Measurements from ENCODE around the gene ARHGEF10L. TPM values are rescaled to one million over a fixed set of nuclear protein-coding genes. Genes with fewer than 3 reads are reported as not detected.

Gene ARHGEF10L
- total RNA-seq, 1 donor: 7.6 TPM

GRCh38 chr1:17642169-17642568 lies 102.7 kb downstream of the ARHGEF10L start:
- no peaks in the 10 kb centered on the region for H3K27me3 ChIP-seq (ENCODE audit: insufficient read depth, low read length)
- H3K4me1 ChIP-seq (ENCODE audit: insufficient read depth, low read length): peaks cover 25% of the 10 kb centered on the region
- no peak overlapping the region for H3K4me3 ChIP-seq (ENCODE audit: low read length)
- H3K9me3 ChIP-seq (ENCODE audit: low read depth, low read length): no peaks in the 10 kb centered on the region

DNA sequence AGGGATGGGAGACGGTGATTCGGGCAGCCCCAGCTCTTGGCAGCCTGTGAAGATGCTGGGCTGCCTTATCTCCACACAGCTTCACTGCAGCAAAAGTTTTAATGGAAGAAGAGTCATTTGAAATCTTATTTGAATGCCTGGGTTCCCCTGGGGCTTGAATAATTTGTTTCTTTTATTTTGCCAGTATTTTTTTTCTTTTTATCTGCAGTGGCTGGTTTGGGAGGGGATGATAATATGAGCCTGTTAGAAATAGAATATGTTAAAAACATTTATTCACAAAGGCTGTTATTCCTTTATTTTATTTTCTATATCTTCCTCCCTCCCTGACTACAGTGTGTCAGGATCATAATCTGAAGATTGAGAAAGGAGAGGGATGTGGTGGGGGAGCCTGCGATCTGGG lies 103.4 kb downstream of the ARHGEF10L start:
- no peaks in the 10 kb centered on the region for H3K27me3 ChIP-seq (ENCODE audit: insufficient read depth, low read length)
- H3K4me3 ChIP-seq (ENCODE audit: low read length): no peak overlapping the region
- H3K4me1 ChIP-seq (ENCODE audit: insufficient read depth, low read length): peaks cover 24% of the 10 kb centered on the region
- no peaks in the 10 kb centered on the region for H3K9me3 ChIP-seq (ENCODE audit: low read depth, low read length)

- Histone ChIP-seq H3K9me3 (ENCODE audit: low read depth, low read length) (no peaks in the 10 kb centered on the region), H3K4me1 (ENCODE audit: insufficient read depth, low read length) (peaks cover 18% of the 10 kb centered on the region), H3K4me3 (ENCODE audit: low read length) (no peak overlapping the region)
Observed at GRCh38 chr1:17643861-17644703, 104.6 kb downstream of the ARHGEF10L start.

DNA sequence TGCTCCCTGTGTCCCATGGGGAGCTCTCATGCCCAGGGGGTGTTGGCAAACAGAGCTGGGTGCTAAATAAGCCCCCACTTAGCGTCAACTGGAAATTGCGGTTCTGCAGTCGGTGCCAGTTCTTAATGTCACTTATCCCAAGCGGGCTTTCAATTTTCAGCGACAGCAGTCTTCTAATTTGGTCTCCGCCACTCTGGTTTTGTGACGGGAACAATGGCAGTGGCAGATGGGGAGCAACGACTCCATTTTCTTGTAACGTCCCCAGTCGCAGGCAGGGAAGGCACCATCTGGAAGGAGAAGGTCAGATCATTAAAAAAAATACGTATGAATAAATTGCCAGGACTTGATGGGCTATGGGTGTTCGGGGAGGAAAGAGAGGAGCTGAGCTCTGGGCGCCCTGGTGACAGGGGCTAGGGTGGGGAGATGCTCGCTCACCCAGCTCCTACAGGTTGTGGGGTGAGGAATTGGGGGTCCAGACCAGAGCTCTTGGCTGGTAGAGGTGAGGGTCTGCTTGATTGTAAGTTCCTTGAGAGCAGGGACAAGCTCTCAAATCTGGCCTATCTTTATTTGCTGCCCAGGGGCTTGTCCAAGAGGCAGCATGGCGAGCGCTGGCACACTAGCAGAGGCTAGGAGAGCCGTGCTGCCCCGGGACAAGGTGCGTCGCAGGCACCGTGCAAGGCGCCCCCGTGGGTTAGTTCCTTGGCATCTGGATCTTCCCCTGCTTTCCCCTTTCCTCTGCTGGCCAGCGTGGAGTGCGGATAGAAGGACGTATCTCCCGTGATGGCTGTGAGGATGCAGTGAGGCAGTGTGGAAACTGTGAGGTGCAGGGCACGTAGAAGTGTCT lies 105.8 kb downstream of the ARHGEF10L start:
- Histone ChIP-seq H3K4me1 (ENCODE audit: insufficient read depth, low read length) (peaks cover 6% of the 10 kb centered on the region), H3K4me3 (ENCODE audit: low read length) (no peak overlapping the region), H3K27me3 (ENCODE audit: insufficient read depth, low read length) (no peaks in the 10 kb centered on the region), H3K9me3 (ENCODE audit: low read depth, low read length) (no peaks in the 10 kb centered on the region)

More at GRCh38 chr1:17643861-17644703, 104.6 kb downstream of the ARHGEF10L start:
- H3K27me3 ChIP-seq (ENCODE audit: insufficient read depth, low read length): no peaks in the 10 kb centered on the region

DNA sequence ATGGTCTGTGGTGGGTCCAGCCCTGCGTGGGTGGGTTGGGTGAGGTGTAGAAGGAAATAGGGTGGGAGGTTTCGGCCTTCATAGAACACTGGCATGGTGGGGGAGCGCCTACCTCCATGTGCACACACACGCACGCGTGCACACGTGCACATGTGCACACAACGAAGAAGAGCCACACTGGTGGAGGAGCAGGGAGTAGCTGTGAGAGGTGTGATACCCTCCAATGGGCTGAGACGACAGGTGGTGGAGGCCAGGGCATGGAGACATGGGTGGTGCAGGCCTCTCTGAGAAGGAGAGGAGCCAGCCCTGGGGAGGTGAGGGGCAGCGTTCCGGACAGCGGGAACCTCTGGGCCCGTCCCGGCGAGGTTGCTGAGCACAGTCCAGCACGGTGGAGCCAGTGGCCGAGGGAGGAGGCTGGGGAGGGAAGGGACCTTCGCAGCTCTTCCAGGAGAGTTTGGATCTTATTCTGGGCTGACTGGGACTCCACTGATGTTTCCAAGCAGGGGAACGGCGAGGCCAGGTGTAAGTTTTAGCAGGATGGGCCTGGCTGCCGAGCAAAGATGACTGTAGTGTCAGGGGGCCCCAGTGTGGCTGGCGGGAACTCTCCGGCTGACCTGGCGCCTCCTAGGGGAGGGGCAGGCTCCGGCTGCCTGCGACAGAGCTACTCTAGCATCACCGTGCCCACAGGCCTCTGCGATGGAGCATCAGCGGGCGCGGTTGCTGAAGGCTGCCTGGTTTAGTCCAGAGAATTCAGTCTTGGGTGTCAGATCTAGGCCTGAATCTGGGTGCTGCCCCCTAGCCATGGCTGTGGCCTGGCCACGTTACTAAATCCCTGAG lies 107.2 kb downstream of the ARHGEF10L start:
- Histone ChIP-seq H3K9me3 (ENCODE audit: low read depth, low read length) (no peaks in the 10 kb centered on the region), H3K27me3 (ENCODE audit: insufficient read depth, low read length) (no peaks in the 10 kb centered on the region), H3K4me1 (ENCODE audit: insufficient read depth, low read length) (no peaks in the 10 kb centered on the region), H3K4me3 (ENCODE audit: low read length) (no peak overlapping the region)

DNA sequence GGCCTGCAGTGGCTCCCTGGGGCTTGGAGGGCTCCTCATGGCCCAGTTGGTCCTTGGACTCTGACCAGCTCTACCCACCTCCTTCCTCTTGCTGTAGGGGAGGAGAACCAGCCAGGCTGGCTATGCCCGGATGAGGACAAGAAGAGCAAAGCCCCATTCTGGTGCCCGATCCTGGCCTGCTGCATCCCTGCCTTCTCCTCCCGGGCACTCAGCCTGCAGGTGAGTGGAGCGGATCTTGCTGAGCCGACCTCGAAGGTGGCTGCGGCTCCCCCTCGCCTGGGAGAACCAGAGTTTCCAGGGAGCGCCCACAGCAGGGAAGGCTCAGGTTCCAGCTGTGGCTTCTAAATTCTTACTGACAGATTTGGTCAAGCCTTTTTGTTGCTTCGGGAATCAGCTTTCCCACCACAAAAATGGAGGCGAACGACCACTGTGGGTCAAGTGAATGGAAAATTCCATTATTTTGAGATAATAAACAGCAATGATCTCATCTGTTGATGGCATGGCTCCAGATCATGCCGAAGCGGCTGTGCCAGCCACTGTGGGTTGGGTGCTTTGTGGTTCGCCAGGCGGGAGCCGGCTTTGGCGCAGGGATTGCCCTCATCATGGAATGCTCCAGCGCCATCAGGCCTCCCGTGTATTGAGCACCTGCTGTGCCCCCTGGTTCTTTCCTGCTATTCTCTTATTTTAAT lies 109.1 kb downstream of the ARHGEF10L start:
- Histone ChIP-seq H3K27me3 (ENCODE audit: insufficient read depth, low read length) (no peaks in the 10 kb centered on the region), H3K4me1 (ENCODE audit: insufficient read depth, low read length) (no peaks in the 10 kb centered on the region), H3K4me3 (ENCODE audit: low read length) (no peak overlapping the region), H3K9me3 (ENCODE audit: low read depth, low read length) (no peaks in the 10 kb centered on the region)

DNA sequence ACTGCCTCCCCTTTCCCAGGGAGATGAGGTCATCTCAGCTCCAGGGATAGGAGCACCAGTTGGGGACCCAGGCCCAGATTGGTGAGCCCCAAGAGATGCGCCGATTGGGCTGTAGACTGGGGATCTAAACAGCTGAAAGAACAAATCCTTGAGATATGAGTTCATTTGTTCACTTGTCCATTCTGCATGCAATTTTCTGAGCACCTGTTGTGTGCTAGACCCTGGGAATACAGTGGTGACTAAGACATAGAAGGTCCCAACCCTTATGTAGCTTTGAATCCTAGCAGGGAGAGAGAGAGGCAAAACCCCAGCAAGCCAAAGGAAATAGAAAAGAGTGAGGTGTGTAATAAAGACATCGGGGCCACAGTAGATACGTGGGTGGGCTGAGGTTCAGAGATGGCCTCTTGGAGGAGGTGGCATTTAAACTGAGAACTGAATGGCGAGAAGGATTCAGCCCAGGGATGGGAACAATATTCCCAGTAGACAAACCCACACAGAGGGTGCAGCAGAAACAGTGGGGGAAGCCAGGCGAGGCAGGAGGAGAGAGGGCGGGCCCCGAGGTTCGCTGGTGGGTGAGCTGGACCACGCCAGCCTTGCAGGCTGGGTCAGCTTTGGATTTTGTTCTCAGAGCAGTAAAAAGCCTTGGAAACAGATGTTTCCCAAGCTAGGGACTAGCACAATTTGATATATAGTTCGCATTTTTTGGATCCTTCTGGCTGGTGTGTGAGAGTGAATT lies 110.0 kb downstream of the ARHGEF10L start:
- no peak overlapping the region for H3K4me3 ChIP-seq (ENCODE audit: low read length)
- H3K4me1 ChIP-seq (ENCODE audit: insufficient read depth, low read length): no peaks in the 10 kb centered on the region
- no peaks in the 10 kb centered on the region for H3K27me3 ChIP-seq (ENCODE audit: insufficient read depth, low read length)
- H3K9me3 ChIP-seq (ENCODE audit: low read depth, low read length): no peaks in the 10 kb centered on the region

DNA sequence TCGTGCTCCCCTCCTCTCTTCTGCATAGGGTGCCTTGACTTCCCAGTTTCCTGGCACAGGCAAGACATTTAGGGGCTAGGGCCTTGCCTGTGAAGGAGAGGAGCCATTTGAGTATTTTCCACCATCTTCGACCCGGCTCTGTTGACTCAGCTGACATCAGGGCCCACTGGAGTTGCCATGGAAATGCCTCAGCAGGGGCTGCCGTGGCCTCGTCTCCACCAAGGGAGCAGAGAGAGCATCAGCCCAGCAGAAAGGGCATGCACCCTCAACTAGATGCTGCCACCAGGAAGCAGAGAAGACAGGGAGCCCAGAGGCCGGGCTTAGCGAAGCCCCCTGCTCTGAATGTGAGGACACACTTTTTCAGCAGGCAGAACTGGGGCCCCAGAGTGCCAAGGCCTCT lies 113.8 kb downstream of the ARHGEF10L start:
- Histone ChIP-seq H3K4me3 (ENCODE audit: low read length) (no peak overlapping the region), H3K4me1 (ENCODE audit: insufficient read depth, low read length) (no peaks in the 10 kb centered on the region), H3K27me3 (ENCODE audit: insufficient read depth, low read length) (no peaks in the 10 kb centered on the region)

GRCh38 chr1:17653728-17654351 lies 114.3 kb downstream of the ARHGEF10L start:
- Histone ChIP-seq H3K27me3 (ENCODE audit: insufficient read depth, low read length) (no peaks in the 10 kb centered on the region), H3K4me1 (ENCODE audit: insufficient read depth, low read length) (peaks cover 4% of the 10 kb centered on the region), H3K9me3 (ENCODE audit: low read depth, low read length) (no peaks in the 10 kb centered on the region), H3K4me3 (ENCODE audit: low read length) (no peak overlapping the region)

More for the DNA sequence above, 113.8 kb downstream of the ARHGEF10L start:
- no peaks in the 10 kb centered on the region for H3K9me3 ChIP-seq (ENCODE audit: low read depth, low read length)

- no peak overlapping the region for H3K4me3 ChIP-seq (ENCODE audit: low read length)
- no peaks in the 10 kb centered on the region for H3K9me3 ChIP-seq (ENCODE audit: low read depth, low read length)
- H3K27me3 ChIP-seq (ENCODE audit: insufficient read depth, low read length): no peaks in the 10 kb centered on the region
- H3K4me1 ChIP-seq (ENCODE audit: insufficient read depth, low read length): peaks cover 8% of the 10 kb centered on the region
Observed at GRCh38 chr1:17654519-17654918, 115.0 kb downstream of the ARHGEF10L start.

- Histone ChIP-seq H3K4me3 (ENCODE audit: low read length) (no peak overlapping the region), H3K9me3 (ENCODE audit: low read depth, low read length) (no peaks in the 10 kb centered on the region), H3K27me3 (ENCODE audit: insufficient read depth, low read length) (no peaks in the 10 kb centered on the region), H3K4me1 (ENCODE audit: insufficient read depth, low read length) (peaks cover 8% of the 10 kb centered on the region)
Observed at GRCh38 chr1:17655169-17655568, 115.7 kb downstream of the ARHGEF10L start.

- Histone ChIP-seq H3K4me3 (ENCODE audit: low read length) (no peak overlapping the region), H3K27me3 (ENCODE audit: insufficient read depth, low read length) (no peaks in the 10 kb centered on the region), H3K9me3 (ENCODE audit: low read depth, low read length) (no peaks in the 10 kb centered on the region), H3K4me1 (ENCODE audit: insufficient read depth, low read length) (peaks cover 8% of the 10 kb centered on the region)
Observed at GRCh38 chr1:17655922-17656321, 116.4 kb downstream of the ARHGEF10L start.

- Histone ChIP-seq H3K4me1 (ENCODE audit: insufficient read depth, low read length) (peaks cover 8% of the 10 kb centered on the region), H3K27me3 (ENCODE audit: insufficient read depth, low read length) (no peaks in the 10 kb centered on the region), H3K4me3 (ENCODE audit: low read length) (no peak overlapping the region), H3K9me3 (ENCODE audit: low read depth, low read length) (no peaks in the 10 kb centered on the region)
Observed at GRCh38 chr1:17657436-17657835, 117.9 kb downstream of the ARHGEF10L start.
